Stimulated activated CD4-positive, alpha-beta T cell treated with anti-CD3 and anti-CD28 coated beads, Interleukin-1b, Interleukin-23, amount 100 ng/mL, for 1 hour (primary cell): ENCODE data around the gene CFAP45.

Source experiments
- DNase-seq, 2 donors: peaks; one replicate each; pipeline ENCODE4 v3.0.0-alpha.2; 2020; ENCODE audit warnings: low read depth in 2 of 2

Gene CFAP45

GRCh38 chr1:159853417-159854115 is 46.4 kb downstream of the CFAP45 start:
- no peak for DNase-seq

- DNase-seq, result no peak
Measured at GRCh38 chr1:159851407-159851806, 48.6 kb downstream of the CFAP45 start.

- no peak for DNase-seq
Measured at GRCh38 chr1:159849626-159850366, 50.2 kb downstream of the CFAP45 start.

GRCh38 chr1:159848326-159848725 is 51.6 kb downstream of the CFAP45 start:
- no peak for DNase-seq

- DNase-seq, result no peak
Measured at GRCh38 chr1:159847231-159847630, 52.7 kb downstream of the CFAP45 start.

- no peak for DNase-seq
Measured at GRCh38 chr1:159845751-159846629, 54.0 kb downstream of the CFAP45 start.

GRCh38 chr1:159843459-159843858 is 56.5 kb downstream of the CFAP45 start:
- DNase-seq, result no peak

- DNase-seq, result no peak
Measured at GRCh38 chr1:159841749-159842148, 58.2 kb downstream of the CFAP45 start.

GRCh38 chr1:159839116-159839849 is 60.7 kb downstream of the CFAP45 start:
- DNase-seq, result no peak

- no peak for DNase-seq
Measured at GRCh38 chr1:159838715-159839114, 61.2 kb downstream of the CFAP45 start.

- DNase-seq, result no peak
Measured at GRCh38 chr1:159835862-159836525, 64.0 kb downstream of the CFAP45 start.

- no peak for DNase-seq
Measured at GRCh38 chr1:159835356-159835755, 64.6 kb downstream of the CFAP45 start.

- DNase-seq, result no peak
Measured at GRCh38 chr1:159832309-159832708, 67.7 kb downstream of the CFAP45 start.

- no peak for DNase-seq
Measured at GRCh38 chr1:159831412-159832141, 68.4 kb downstream of the CFAP45 start.

- DNase-seq, result no peak
Measured at GRCh38 chr1:159830722-159831121, 69.2 kb downstream of the CFAP45 start.

- no peak for DNase-seq
Measured at GRCh38 chr1:159829822-159830465, 70.0 kb downstream of the CFAP45 start.

- DNase-seq, result no peak
Measured at GRCh38 chr1:159829273-159829634, 70.7 kb downstream of the CFAP45 start.

- no peak for DNase-seq
Measured at GRCh38 chr1:159828581-159829272, 71.2 kb downstream of the CFAP45 start.

GRCh38 chr1:159828176-159828575 is 71.8 kb downstream of the CFAP45 start:
- DNase-seq, result no peak
